Esophagus (tissue), 2 donors: ENCODE measurements around the gene CENPC. TPM values are rescaled to one million over a fixed set of nuclear protein-coding genes. Genes with fewer than 3 reads are reported as not detected.
"Not testable (repeated sequence)": the region's sequence is repeated elsewhere in the genome, so short reads cannot be mapped to it uniquely, and the experiment has no call there.

Experiments used
- H3K27ac ChIP-seq, 2 donors: one replicate each; pipeline ENCODE4 v1.5.1; 2013; ENCODE audit warnings: low read depth in 2 of 2, mild to moderate bottlenecking in 2 of 2, inconsistent platforms in 1 of 2, low read length in 1 of 2, moderate library complexity in 1 of 2
- H3K27me3 ChIP-seq, 2 donors: one replicate each; pipeline ENCODE4 v1.6.1; 2013; ENCODE audit warnings: low read length in 2 of 2, control low read depth in 1 of 2, mild to moderate bottlenecking in 1 of 2; ENCODE audit not compliant: insufficient read depth in 2 of 2, control insufficient read depth in 1 of 2
- H3K36me3 ChIP-seq, 2 donors: one replicate each; pipeline ENCODE4 v1.6.1; 2013; ENCODE audit warnings: low read length in 1 of 2; ENCODE audit not compliant: control insufficient read depth in 2 of 2, insufficient read depth in 2 of 2
- H3K4me1 ChIP-seq, 2 donors: one replicate each; pipeline ENCODE4 v1.6.1; 2013; ENCODE audit warnings: low read length in 1 of 2; ENCODE audit not compliant: control insufficient read depth in 2 of 2, insufficient read depth in 2 of 2
- H3K4me3 ChIP-seq, 2 donors: one replicate each; pipeline ENCODE4 v1.5.1; 2013; ENCODE audit warnings: low read length in 2 of 2, mild to moderate bottlenecking in 2 of 2, low read depth in 1 of 2, moderate library complexity in 1 of 2
- H3K9me3 ChIP-seq, 2 donors: one replicate each; pipeline ENCODE4 v1.6.1; 2013; ENCODE audit warnings: mild to moderate bottlenecking in 2 of 2, low read depth in 1 of 2, low read length in 1 of 2, moderate library complexity in 1 of 2; ENCODE audit not compliant: control insufficient read depth in 2 of 2, insufficient read depth in 1 of 2
- WGBS, 2 donors: extraction: QIAGEN DNeasy Blood & Tissue Kit; methylation state at CpG; one replicate each; pipeline ENCODE4 v1.1.7; 2013; 5-methylcytosine and 5-hydroxymethylcytosine counted together
- polyA plus RNA-seq, 2 donors: library from polyadenylated mRNA; stranded (reverse); fragments of 200-250 nt; gene quantifications; one replicate each; pipeline ENCODE4 v1.2.3, GENCODE V29; 2013
- donor health status: healthy with polysubstance abuse.
- donor health status: Bipolar disorder and iron deficiency.

CENPC gene
- polyA plus RNA-seq, 2 donors = 4.7 to 6.2 TPM

DNA sequence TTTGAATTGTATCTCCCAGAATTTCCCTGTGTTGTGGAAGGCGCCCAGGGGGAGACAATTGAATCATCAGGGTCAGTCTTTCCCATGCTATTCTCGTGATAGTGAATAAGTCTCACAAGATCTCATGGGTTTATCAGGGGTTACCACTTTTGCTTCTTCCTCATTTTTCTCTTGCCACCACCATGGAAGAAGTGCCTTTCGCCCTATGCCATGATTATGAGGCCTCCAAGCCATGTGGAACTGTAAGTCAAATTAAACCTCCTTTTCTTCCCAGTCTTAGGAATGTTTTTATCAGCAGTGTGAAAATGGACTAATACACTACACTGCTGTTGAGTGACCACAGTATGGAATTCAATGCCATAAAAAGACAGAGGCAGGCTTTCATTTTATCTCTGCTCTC lies 12.2 kb downstream of the CENPC start:
- H3K4me1 ChIP-seq = no peaks in the 10 kb centered on the region
- no peaks in the 10 kb centered on the region for H3K27me3 ChIP-seq
- H3K36me3 ChIP-seq = peaks cover 2 to 12% of the 10 kb centered on the region in 2 donors
- no peaks in the 10 kb centered on the region for H3K9me3 ChIP-seq
- no peak overlapping the region for H3K4me3 ChIP-seq
- H3K27ac ChIP-seq = no peak overlapping the region
- 98 to 99% methylated on average over 3 of the region's 3 CpGs for WGBS, 2 donors

DNA sequence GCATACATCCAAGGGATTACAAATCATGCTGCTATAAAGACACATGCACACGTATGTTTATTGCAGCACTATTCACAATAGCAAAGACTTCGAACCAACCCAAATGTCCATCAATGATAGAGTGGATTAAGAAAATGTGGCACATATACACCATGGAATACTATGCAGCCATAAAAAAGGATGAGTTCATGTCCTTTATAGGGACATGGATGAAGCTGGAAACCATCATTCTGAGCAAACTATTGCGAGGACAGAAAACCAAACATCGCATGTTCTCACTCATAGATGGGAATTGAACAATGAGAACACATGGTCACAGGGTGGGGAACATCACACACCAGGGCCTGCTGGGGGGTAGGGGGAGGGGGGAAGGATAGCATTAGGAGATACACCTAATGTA lies 12.9 kb downstream of the CENPC start:
- not testable (repeated sequence) for H3K4me1 ChIP-seq, H3K27me3 ChIP-seq, H3K4me3 ChIP-seq, H3K36me3 ChIP-seq, H3K27ac ChIP-seq, H3K9me3 ChIP-seq
- WGBS, 2 donors = 87 to 88% methylated on average over 4 of the region's 4 CpGs

DNA sequence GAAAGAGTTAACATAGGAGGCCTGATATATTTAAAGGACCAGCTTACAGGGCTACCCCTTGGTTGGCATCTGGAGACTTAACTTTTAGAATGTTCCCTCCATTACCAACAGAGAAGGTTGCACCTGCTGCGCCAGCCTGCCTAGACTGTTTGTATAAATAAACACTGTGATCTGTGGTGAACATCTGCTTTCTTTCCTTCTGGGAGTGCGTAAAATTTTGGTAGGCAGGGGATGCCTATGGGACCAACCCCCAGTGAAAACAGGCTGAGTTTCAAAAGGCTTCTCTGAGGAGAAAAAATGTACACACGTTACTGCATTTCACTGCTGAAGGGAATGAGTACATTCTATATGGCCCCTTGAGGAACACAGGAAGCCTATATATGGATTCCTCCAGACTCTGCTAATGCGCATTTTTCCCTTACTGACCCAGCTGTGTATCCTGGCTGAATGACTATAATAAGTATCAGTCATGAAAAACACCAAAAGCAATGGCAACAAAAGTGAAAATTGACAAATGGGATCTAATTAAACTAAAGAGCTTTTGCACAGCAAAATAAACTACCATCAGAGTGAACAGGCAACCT lies 13.8 kb downstream of the CENPC start:
- Histone ChIP-seq H3K27me3 (no peaks in the 10 kb centered on the region), H3K36me3 (peaks cover 2 to 8% of the 10 kb centered on the region in 2 donors), H3K4me3 (no peak overlapping the region), H3K4me1 (no peaks in the 10 kb centered on the region), H3K9me3 (no peaks in the 10 kb centered on the region), H3K27ac (no peak overlapping the region)
- 79 to 90% methylated on average over 4 of the region's 4 CpGs for WGBS, 2 donors

DNA sequence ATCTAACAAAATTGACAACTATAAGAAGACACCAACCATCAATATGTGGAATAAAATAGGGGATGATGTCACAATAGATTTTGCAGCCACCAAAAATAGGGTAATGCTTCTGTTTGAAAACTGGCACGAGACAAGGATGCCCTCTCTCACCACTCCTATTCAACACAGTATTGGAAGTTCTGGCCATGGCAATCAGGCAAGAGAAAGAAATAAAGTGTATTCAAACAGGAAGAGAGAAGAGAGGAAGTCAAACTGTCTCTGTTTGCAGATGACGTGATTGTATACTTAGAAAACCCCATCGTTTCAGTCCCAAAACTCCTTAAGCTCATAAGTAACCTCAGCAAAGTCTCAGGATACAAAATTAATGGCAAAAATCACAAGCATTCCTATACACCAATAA lies 21.2 kb downstream of the CENPC start:
- H3K9me3 ChIP-seq, H3K36me3 ChIP-seq, H3K4me1 ChIP-seq, H3K27me3 ChIP-seq, H3K27ac ChIP-seq, H3K4me3 ChIP-seq: not testable (repeated sequence)
- 70 to 76% methylated on average over 3 of the region's 3 CpGs for WGBS, 2 donors

DNA sequence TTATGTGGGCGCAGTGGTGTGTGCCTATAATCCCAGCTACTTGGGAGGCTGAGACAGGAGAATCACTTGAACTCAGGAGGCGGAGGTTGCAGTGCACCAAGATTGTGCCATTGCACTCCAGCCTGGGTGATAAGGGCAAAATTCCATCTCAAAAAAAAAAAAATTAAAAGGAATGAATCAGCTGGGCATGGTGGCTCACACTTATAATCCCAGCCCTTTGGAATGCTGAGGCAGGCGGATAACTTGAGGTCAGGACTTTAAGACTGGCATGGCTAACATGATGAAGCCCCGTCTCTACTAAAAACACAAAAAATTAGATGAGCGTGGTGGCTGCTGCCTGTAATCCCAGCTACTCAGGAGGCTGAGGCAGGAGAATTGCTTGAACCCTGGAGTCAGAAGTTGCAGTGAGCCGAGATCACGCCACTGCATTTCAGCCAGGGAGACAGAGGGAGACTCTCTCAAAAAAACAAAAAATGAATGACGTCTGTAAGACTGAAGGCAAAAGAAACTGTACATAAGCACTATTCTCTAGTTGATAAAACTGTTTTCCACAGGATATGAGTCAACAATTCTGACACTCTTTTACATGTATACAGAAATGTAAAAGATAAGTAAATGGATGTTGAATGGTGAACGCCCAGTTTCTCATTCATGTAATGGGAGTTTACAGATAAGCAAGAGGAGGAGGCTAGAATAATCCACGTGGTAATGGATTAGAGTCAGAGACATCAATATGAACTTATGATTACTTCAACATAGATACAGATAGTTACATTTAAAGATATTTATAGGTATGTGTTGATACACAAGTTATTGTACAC lies 22.2 kb downstream of the CENPC start:
- no peak overlapping the region for H3K27ac ChIP-seq
- WGBS, 2 donors = 89 to 92% methylated on average over 10 of the region's 10 CpGs
- no peaks in the 10 kb centered on the region for H3K27me3 ChIP-seq
- H3K4me1 ChIP-seq = no peaks in the 10 kb centered on the region
- peaks cover 2 to 7% of the 10 kb centered on the region in 2 donors for H3K36me3 ChIP-seq
- H3K9me3 ChIP-seq = no peaks in the 10 kb centered on the region
- H3K4me3 ChIP-seq = no peak overlapping the region

DNA sequence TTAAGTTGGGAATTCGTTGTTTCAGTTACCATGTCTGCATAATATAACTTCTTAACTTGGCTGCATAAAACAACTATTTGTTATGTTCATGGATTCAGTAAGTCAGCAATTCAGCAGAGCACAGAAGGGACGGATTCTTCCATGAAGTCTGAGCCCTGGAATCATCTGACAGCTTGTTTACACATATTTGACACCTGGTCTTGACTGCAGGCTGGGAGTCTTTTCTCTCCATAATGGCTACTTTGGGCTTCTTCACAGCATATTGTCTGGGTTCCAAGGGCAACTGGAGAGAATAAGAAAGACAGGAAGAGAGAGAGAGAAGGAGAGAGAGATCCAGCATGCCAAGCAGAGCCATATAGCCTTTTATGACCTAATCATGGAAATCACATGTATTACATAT lies 23.1 kb downstream of the CENPC start:
- H3K4me1 ChIP-seq = no peaks in the 10 kb centered on the region
- peaks cover 6 to 7% of the 10 kb centered on the region in 2 donors for H3K36me3 ChIP-seq
- no peak overlapping the region for H3K27ac ChIP-seq
- WGBS, 2 donors = 65 to 75% methylated on average over 2 of the region's 2 CpGs
- no peak overlapping the region for H3K4me3 ChIP-seq
- H3K9me3 ChIP-seq = no peaks in the 10 kb centered on the region
- no peaks in the 10 kb centered on the region for H3K27me3 ChIP-seq

DNA sequence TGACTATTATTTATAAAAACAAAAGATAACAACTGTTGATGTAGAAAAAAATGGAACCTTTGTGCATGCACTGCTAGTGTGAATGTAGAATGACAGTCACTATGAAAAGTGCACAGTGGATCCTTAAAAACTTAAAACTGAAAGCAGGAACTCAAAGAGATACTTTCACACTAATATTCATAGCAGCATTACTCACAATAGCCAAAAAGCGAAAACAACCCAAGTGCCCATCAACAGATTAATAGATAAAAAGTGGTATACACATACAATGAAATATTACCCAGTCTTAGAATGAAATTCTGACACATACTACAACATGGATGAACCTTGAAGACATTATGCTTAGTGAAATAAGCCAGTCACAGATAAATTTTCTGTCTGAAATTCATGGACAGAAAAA lies 23.8 kb downstream of the CENPC start:
- Histone ChIP-seq H3K9me3 (no peaks in the 10 kb centered on the region), H3K27ac (no peak overlapping the region), H3K27me3 (no peaks in the 10 kb centered on the region), H3K4me1 (no peaks in the 10 kb centered on the region), H3K4me3 (no peak overlapping the region), H3K36me3 (peaks cover 6 to 7% of the 10 kb centered on the region in 2 donors)
- WGBS, 2 donors = 88 to 89% methylated on average over 1 of the region's 1 CpG

DNA sequence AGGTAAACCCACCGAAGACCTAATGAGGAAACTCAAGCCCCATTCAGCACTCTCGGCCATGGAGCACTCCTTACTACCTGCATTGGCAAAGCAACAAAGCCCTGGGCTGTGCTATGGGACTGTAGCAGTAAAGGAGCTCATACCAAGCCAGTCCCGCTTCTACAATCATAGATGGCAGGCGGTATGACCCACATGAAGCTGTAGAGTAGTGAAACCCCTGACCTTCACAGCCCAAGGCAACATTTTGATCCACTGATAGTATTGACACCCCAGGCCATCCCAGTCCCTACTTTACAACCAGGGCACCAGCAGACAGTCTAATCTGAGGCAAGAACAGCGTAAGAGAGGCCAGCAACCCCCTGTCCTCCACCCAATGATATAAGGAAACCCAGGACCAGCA lies 25.2 kb downstream of the CENPC start:
- H3K36me3 ChIP-seq = peaks cover 6 to 7% of the 10 kb centered on the region in 2 donors
- H3K27me3 ChIP-seq = no peaks in the 10 kb centered on the region
- no peak overlapping the region for H3K4me3 ChIP-seq
- no peaks in the 10 kb centered on the region for H3K9me3 ChIP-seq
- H3K4me1 ChIP-seq = no peaks in the 10 kb centered on the region
- H3K27ac ChIP-seq = no peak overlapping the region
- WGBS, 2 donors = 98% methylated on average over 5 of the region's 5 CpGs

DNA sequence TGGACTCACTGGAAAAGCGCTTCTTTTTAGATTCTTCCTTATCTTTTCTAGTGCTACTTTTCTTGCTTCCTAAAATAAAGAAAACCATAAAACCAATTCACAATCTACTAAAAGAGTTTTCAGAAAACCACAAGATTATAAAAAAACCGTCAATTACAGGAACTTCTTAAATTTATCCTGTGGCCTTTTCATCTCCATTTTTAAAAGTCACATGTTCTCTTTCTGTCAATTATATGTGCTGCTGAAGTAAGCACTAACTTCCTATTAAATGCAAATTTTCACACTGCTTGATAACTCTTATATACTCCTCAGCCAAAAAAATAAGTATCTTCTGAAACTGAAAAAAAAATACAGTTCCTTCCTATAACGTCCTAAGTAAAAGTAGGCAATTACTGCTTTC lies 32.8 kb downstream of the CENPC start:
- H3K36me3 ChIP-seq = peaks cover 3 to 6% of the 10 kb centered on the region in 2 donors

DNA sequence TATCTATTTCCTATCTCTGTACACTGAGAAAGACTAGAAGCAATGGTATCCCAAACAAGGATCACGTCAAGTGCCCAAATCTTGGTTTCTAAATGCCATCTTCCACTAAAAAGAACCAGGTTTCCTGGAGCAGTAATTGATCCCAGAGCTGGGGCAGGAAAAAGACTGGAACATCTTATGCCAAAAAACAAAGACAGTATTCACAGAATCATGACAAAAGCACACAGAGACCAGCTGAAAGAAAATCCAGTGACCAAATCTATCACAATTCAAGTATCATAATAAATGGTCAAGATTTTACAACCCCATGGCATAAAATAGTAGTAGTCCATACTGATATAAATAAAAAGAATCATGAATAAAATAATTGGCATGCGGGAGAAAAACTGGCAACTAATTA lies 44.9 kb downstream of the CENPC start:
- 92 to 96% methylated on average over 2 of the region's 2 CpGs for WGBS, 2 donors
- no peaks in the 10 kb centered on the region for H3K27me3 ChIP-seq
- peaks cover 0 to 2% of the 10 kb centered on the region in 2 donors for H3K36me3 ChIP-seq
- no peak overlapping the region for H3K27ac ChIP-seq
- no peaks in the 10 kb centered on the region for H3K9me3 ChIP-seq
- H3K4me1 ChIP-seq = no peaks in the 10 kb centered on the region
- H3K4me3 ChIP-seq = no peak overlapping the region

More for the DNA sequence above, 32.8 kb downstream of the CENPC start:
- no peaks in the 10 kb centered on the region for H3K27me3 ChIP-seq
- H3K4me3 ChIP-seq = no peak overlapping the region
- no peaks in the 10 kb centered on the region for H3K9me3 ChIP-seq
- H3K27ac ChIP-seq = no peak overlapping the region
- H3K4me1 ChIP-seq = no peaks in the 10 kb centered on the region
- WGBS, 2 donors = 75 to 82% methylated on average over 3 of the region's 3 CpGs
